Measurements from ENCODE around the gene KLK4.

KLK4 gene, protein sequence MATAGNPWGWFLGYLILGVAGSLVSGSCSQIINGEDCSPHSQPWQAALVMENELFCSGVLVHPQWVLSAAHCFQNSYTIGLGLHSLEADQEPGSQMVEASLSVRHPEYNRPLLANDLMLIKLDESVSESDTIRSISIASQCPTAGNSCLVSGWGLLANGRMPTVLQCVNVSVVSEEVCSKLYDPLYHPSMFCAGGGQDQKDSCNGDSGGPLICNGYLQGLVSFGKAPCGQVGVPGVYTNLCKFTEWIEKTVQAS

DNA sequence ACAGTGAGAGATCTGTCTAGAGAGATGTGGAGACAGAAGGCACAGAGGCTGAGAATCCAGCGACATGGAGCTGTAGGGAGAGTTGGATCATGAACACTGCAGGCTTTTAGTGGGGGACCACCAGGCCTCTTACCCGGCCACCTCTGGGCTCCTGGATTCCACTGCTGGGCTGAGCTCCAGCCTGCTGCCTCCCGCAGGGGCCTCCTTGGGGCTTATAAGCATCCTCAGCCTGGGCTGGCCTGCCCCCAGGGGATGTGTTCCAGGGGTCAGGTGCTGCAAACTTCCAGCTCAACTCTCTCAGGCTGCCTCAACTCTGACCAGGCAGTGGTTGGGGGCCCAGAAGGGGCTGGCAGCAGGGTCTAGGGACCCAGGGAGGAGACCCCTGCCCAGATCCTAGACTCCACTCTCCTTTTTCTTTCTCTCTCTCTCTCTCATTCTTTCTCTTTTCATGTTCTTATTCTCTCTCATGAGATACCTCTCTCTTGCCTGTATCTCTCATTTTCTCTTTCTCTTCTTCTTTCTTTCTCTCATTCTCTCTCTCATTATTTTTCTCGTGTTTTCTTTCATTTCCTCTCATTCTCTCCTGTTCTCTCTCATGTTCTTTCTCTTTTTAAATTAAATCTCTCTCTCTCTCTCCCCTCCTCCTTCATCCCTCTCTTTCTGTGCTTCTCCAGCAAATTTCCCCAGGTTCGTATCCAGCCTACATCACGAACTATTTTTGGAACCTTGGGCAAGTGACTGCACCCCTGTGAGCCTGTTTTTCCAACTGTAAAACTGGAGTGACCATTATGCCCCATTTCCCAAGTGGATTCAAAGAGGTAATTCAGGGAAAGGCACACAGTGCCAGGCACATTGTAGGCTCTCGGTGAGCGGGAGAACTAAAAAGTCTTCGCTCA, at the start of gene KLK4:
Gene KLK4, minus strand, starts transcription at position 190 of the 896 bp plus-strand sequence. CDS start 657 bp downstream, outside the sequence.
- TF ChIP-seq HDGF (IDR thresholded peaks at IDR 0.05; ENCODE audit: borderline replicate concordance) (no peak), SP1 (IDR thresholded peaks at IDR 0.05) (no peak), L3MBTL2 (conservative IDR thresholded peaks at IDR 0.05) (no peak), FOXK2 (IDR thresholded peaks at IDR 0.05) (no peak), BHLHE40 (IDR thresholded peaks at IDR 0.05; ENCODE audit: borderline replicate concordance) (no peak), LEF1 (IDR thresholded peaks at IDR 0.05; ENCODE audit: borderline replicate concordance) (no peak), SUZ12 (IDR thresholded peaks at IDR 0.05) (no peak), CTBP1 (IDR thresholded peaks at IDR 0.05; ENCODE audit: borderline replicate concordance) (no peak), TARDBP (IDR thresholded peaks at IDR 0.05) (no peak), ZNF384 (IDR thresholded peaks at IDR 0.05) (no peak), ELF4 (IDR thresholded peaks at IDR 0.05) (no peak), ARNT (IDR thresholded peaks at IDR 0.05) (no peak), FOXM1 (IDR thresholded peaks at IDR 0.05; ENCODE audit: borderline replicate concordance) (no peak), NFRKB (IDR thresholded peaks at IDR 0.05) (no peak), FOXA1 (IDR thresholded peaks at IDR 0.05) (no peak)
- TF ChIP-seq, protein P1, sequence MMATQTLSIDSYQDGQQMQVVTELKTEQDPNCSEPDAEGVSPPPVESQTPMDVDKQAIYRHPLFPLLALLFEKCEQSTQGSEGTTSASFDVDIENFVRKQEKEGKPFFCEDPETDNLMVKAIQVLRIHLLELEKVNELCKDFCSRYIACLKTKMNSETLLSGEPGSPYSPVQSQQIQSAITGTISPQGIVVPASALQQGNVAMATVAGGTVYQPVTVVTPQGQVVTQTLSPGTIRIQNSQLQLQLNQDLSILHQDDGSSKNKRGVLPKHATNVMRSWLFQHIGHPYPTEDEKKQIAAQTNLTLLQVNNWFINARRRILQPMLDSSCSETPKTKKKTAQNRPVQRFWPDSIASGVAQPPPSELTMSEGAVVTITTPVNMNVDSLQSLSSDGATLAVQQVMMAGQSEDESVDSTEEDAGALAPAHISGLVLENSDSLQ (IDR thresholded peaks at IDR 0.05), result no peak
- ChIA-PET CTCF (interaction anchor here (1.4 kb wide), 1 partner anchor 11 kb away, joined by 5 read pairs; no protein-coding TSS in a partner anchor), POLR2A (no interaction called here)
- DNase-seq (ENCODE audit: extremely low spot score), result no peak

GRCh38 chr19:50959731-50960500, 48.7 kb upstream of the KLK4 start:
- ChIA-PET CTCF (no interaction called here), POLR2A (no interaction called here)
- no peak for DNase-seq (ENCODE audit: extremely low spot score)
- no peak for TF ChIP-seq BHLHE40 (IDR thresholded peaks at IDR 0.05; ENCODE audit: borderline replicate concordance)

DNA sequence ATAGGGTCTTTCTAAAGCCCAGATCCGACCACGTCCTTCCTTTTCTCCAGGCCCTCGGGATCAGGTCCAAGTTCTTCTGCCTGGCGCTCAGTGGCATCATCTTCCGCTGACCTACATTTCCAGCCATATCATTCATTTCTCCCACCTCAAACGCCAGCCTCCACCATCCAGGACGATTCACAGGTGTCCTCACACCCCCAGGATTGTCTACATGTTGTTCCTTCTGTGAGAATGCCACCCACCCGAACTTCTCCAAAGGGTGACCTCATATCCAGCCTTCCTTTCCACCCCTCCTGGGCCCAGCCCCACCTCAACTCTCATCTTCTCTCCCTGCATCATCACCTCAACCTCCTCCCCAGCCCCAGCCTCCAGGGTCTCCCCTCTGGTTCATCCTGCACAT, 46.4 kb upstream of the KLK4 start:
- ChIA-PET POLR2A (no interaction called here), CTCF (no interaction called here)
- no peak for DNase-seq (ENCODE audit: extremely low spot score)
- TF ChIP-seq SUZ12 (IDR thresholded peaks at IDR 0.05), result no peak
- TF ChIP-seq ARNT (IDR thresholded peaks at IDR 0.05), result no peak
- no peak for TF ChIP-seq HDGF (IDR thresholded peaks at IDR 0.05; ENCODE audit: borderline replicate concordance)
- no peak for TF ChIP-seq TARDBP (IDR thresholded peaks at IDR 0.05)
- TF ChIP-seq L3MBTL2 (conservative IDR thresholded peaks at IDR 0.05), result no peak
- no peak for TF ChIP-seq FOXK2 (IDR thresholded peaks at IDR 0.05)
- no peak for TF ChIP-seq CTBP1 (IDR thresholded peaks at IDR 0.05; ENCODE audit: borderline replicate concordance)
- no peak for TF ChIP-seq NFRKB (IDR thresholded peaks at IDR 0.05)
- no peak for TF ChIP-seq FOXM1 (IDR thresholded peaks at IDR 0.05; ENCODE audit: borderline replicate concordance)
- TF ChIP-seq, protein P1 (IDR thresholded peaks at IDR 0.05), result no peak
- TF ChIP-seq ELF4 (IDR thresholded peaks at IDR 0.05), result no peak
- TF ChIP-seq FOXA1 (IDR thresholded peaks at IDR 0.05), result no peak
- no peak for TF ChIP-seq ZNF384 (IDR thresholded peaks at IDR 0.05)
- TF ChIP-seq LEF1 (IDR thresholded peaks at IDR 0.05; ENCODE audit: borderline replicate concordance), result no peak
- TF ChIP-seq BHLHE40 (IDR thresholded peaks at IDR 0.05; ENCODE audit: borderline replicate concordance), result no peak

DNA sequence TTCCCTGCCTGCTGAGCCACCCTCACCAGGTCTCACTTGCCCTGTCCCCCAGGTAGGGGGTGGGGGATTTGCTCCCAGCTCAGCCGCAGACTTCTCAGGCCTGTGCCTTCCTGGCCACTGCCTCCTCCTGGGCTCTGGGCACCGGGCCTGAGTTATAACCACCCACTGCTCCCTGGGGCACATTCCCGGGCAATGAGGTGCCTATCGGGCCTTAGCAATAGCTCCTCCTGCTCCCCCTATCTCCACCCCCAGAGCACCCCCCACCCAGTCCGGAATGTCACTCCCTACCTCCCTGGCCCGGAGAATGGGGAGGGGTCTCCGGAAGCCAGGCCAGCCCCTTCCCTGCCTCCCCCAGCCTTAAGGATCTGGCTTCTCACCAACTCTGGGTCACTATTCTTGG, 41.7 kb upstream of the KLK4 start, which contains the start of gene KLK5:
Gene KLK5, minus strand, starts transcription at position 129 of the 400 bp plus-strand sequence. CDS start 381 bp downstream, outside the sequence.
- DNase-seq (ENCODE audit: extremely low spot score), result no peak
- no peak for TF ChIP-seq L3MBTL2 (conservative IDR thresholded peaks at IDR 0.05)
- TF ChIP-seq HDGF (IDR thresholded peaks at IDR 0.05; ENCODE audit: borderline replicate concordance), result no peak
- no peak for TF ChIP-seq BHLHE40 (IDR thresholded peaks at IDR 0.05; ENCODE audit: borderline replicate concordance)
- ChIA-PET POLR2A (no interaction called here), CTCF (no interaction called here)

DNA sequence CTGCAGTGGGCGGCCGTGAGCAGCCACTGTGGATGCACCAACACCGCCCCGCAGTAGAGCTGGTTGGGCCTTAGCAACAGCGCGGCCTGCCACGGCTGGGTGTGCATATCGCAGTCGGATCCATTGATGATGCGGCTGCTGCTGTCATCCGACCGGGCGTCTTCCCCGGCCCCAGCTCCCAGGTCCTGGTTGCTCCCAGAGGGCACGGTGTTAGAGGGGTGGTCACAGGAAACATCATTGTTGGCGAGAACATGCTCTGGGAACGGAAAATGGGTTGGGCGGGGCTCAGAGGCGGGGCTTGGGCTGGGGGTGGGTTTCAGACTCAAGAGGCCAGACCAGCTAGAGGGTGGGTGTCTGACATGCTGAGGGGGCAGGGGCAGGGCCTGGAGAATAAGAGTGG, 38.7 kb upstream of the KLK4 start:
- CTCF ChIA-PET, result no interaction called here
- TF ChIP-seq FOXM1 (IDR thresholded peaks at IDR 0.05; ENCODE audit: borderline replicate concordance) (no peak), ZNF384 (IDR thresholded peaks at IDR 0.05) (no peak), HDGF (IDR thresholded peaks at IDR 0.05; ENCODE audit: borderline replicate concordance) (no peak), SUZ12 (IDR thresholded peaks at IDR 0.05) (no peak), NFRKB (IDR thresholded peaks at IDR 0.05) (no peak), TARDBP (IDR thresholded peaks at IDR 0.05) (no peak), BHLHE40 (IDR thresholded peaks at IDR 0.05; ENCODE audit: borderline replicate concordance) (no peak), ARNT (IDR thresholded peaks at IDR 0.05) (no peak), FOXA1 (IDR thresholded peaks at IDR 0.05) (no peak), SP1 (IDR thresholded peaks at IDR 0.05) (no peak), FOXK2 (IDR thresholded peaks at IDR 0.05) (no peak), L3MBTL2 (conservative IDR thresholded peaks at IDR 0.05) (no peak), ELF4 (IDR thresholded peaks at IDR 0.05) (no peak), LEF1 (IDR thresholded peaks at IDR 0.05; ENCODE audit: borderline replicate concordance) (no peak), CTBP1 (IDR thresholded peaks at IDR 0.05; ENCODE audit: borderline replicate concordance) (no peak)
- TF ChIP-seq, protein P1 (IDR thresholded peaks at IDR 0.05), result no peak
- no peak for DNase-seq (ENCODE audit: extremely low spot score)
- POLR2A ChIA-PET, result no interaction called here

Data from HEK293T (cell line).